OCI-M1 (cell line): ENCODE data around the gene LDB2.

Experiments
- DNase-seq: peaks from one replicate; lab custom pipeline; 2025; lab: John Stamatoyannopoulos, UW

The LDB2 gene

DNA sequence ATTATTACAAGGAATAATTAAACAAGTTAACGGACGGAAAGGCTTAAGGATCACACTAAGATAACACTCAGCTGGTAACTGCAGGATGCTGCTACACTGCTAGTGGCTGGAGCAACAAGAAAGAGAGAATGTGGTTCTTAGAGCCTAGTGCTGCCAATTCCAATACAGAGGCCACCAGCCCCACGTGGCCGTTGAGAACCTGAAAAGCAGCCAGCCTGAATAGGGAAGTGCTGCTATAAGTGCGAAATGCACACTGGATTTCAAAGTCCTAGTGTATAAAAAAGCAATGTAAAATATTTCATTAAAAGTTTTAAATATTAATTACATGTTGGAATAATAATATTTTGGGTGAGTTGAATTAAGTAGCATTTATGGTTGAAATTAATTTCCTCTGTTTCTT lies 414.9 kb downstream of the LDB2 start:
- DNase-seq, result no peak

DNA sequence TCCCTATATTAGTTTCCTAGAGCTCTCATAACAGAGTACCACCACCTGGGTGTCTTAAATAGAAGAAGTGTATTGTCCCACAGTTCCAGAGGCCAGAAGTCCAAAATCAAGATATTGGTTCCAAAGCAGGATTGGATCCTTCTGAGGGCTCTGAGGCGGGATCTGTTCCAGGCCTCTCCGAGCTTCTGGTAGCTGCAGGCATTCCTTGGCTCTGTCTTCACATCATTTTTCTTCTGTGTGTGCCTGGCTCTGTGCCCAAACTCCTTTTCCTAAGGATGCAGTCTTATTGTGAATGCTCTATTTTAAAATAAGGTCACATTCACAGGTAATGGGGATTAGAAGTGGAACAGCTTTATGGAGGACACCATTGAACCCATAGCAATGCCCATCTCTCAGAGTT lies 418.4 kb downstream of the LDB2 start:
- DNase-seq, result no peak

DNA sequence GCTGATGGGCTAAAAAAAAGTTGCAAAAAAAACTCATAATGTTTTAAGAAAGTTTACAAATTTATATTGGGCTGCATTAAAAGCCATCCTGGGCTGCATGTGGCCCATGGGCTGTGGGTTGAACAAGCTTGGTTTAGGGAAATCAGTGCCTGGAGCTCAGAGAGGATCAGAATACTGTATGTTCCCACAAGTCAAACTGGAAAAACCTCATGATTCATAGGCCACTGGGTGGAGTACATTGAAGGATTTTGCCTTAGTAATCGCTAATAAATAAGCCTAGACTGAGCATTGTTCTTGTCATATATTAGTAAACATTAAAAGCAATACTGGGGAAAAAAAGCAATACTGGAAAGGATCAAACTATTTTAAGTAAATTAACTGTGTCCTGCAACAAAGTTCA lies 425.9 kb downstream of the LDB2 start:
- DNase-seq, result no peak

DNA sequence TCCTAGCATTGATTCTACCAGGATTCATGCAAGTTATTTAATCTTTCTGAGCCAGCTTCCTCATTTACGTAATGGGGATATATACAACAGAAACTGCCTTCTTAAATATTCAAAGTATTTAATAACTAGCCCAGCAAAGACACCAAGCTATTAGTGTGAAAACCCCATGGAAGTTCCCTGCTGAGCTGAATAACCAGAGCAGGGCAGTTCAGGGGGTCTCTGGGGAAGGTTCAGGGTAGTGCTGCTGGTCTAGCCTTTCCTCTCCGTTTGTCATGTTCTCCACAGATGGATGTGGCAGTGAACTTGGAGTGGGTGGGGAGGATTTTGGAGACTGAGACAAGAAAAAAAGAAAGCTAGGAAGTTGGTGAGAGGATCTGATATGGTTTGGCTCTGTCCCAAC lies 431.4 kb downstream of the LDB2 start:
- no peak for DNase-seq

DNA sequence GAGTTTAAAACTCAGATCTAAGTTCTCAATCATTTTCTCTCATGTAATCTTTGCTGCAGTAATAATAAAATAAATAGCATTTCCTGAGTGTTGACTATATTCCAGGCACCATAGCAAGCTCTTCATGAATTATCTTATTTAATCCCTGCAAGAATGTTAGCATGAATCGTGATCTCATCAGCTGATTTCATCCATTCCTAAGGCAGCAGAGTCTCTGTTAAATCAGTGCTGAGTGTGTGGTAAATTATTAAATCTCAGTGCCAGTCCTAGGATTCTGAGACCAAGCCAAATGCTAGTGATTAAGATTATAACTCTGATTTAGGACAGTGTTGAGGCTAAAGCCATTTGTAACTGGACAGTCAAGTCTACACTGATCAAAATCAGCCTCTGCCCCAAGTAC lies 431.9 kb downstream of the LDB2 start:
- DNase-seq, result no peak

DNA sequence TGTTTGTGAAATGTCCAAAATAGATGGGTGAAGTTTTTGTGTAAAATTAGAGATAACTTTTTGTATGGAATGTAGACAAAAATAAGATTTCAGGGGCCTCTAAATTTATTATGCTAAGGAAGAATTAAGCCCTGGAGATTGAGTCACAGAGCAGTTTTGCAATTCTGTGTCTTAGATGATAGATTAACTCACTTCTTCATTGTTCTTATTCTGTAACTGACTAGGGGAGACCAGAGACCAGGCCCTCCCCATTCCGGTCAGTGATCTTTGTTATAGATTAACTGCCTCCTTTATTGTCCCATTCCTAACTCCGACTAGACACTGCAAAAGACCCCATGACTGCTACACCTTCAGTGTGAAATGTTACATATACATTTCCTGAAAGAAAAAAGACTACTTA lies 433.8 kb downstream of the LDB2 start:
- DNase-seq, result no peak

DNA sequence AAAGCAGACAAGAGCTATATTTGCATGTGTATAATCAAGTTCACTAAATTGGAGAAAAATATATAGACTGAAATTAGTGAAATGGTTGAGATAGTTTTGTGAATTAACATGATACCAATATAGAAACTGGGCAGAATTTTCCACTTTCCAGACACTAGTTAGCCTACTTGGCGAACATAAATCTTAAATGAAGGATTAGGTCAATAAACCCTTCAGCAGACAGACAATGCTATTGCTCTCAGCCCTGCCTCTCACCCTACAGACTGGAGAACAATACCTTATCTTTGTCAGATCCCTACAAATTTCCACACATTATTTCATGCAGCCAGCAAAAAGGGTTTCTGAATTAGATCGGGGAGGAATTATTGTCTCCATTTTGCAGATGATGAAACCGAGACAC lies 435.8 kb downstream of the LDB2 start:
- DNase-seq, result no peak

DNA sequence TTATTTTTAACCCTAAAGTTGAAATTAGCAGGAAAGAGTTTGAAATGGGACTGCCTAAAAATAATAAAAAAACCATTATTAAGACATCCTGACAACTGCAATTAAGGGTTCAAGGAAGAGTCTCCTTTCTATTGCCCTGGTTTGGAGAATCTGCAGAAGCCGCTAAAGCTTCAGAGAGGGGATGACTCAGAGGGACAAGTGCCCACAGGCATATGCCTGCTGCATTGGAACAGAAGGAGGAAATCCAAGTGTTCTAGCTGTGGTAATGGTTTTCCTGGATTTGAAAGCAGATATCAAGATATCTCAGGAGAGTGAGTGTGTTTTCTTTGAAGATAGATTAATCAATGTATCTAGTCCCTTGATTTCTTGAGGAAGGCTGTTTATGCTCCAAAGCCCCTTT lies 437.1 kb downstream of the LDB2 start:
- no peak for DNase-seq

DNA sequence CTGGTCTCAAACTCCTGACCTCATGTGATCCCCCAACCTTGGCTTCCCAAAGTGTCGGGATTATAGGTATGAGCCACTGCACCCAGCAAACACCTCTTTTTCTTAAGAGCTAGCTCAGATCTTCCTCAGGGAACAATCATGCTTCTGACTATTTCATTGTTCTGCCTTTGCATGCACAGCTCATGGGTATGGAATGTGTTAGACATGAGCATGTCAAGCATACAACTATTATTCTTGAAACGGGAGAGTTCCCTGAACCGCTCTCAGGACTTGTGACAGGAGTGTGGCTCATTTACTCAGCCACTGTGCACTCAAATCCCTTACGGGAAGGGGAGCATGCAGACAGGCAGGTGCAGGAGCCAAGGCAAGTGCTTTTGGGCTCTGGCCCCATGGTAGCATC lies 440.5 kb downstream of the LDB2 start:
- DNase-seq, result no peak
